GM21367 (cell line): Measurements from ENCODE around the gene CNN1.
"Not testable (repeated sequence)": the region's sequence is repeated elsewhere in the genome, so short reads cannot be mapped to it uniquely, and the experiment has no call there.

Experiments used
- ATAC-seq: cut with Tn5 transposase; IDR thresholded peaks from one replicate; pipeline ENCODE4 v1.9.1; 2021; ENCODE audit not compliant: unreplicated experiment

The CNN1 gene

GRCh38 chr19:11598746-11599145 is 60.1 kb downstream of the CNN1 start:
- no peak for ATAC-seq

GRCh38 chr19:11599704-11600103 is 61.1 kb downstream of the CNN1 start:
- ATAC-seq: not testable (repeated sequence)
